Measurements from ENCODE around the gene ADK. TPM values are rescaled to one million over a fixed set of nuclear protein-coding genes. Genes with fewer than 3 reads are reported as not detected.

The ADK gene
- total RNA-seq, 2 donors from 2014 or later = 34.7 to 36.8 TPM

GRCh38 chr10:74755273-74755672 lies 604.3 kb downstream of the ADK start:
- no peak for ATAC-seq

More at GRCh38 chr10:74755273-74755672, 604.3 kb downstream of the ADK start:
- no peak for DNase-seq
- H3K27ac Mint-ChIP-seq = no peak overlapping the region
- H3K36me3 Mint-ChIP-seq (ENCODE audit: low read depth) = peaks cover 1% of the 10 kb centered on the region
- no peaks in the 10 kb centered on the region for H3K9me3 ChIP-seq (ENCODE audit: control insufficient read depth, low read length, poor library complexity, severe bottlenecking)
- no peaks in the 10 kb centered on the region for H3K27me3 Mint-ChIP-seq
- H3K4me1 Mint-ChIP-seq = peaks cover 7% of the 10 kb centered on the region
- H3K4me3 Mint-ChIP-seq = no peak overlapping the region

Other genes with a start within 250 kb of the ADK start
- under 1 TPM in 1 of 2 donors, not detected in 1; 0.42 TPM for gene PLAU, start 240.1 kb upstream of the ADK start, total RNA-seq
- gene VCL, start 153.1 kb upstream of the ADK start, total RNA-seq = 100 to 1,000 TPM in 1 of 2 donors, 10 to 100 TPM in 1; 79.1 to 245 TPM
- 10 to 100 TPM; 21.1 to 27.8 TPM for gene AP3M1, start 393 bp upstream of the ADK start, total RNA-seq

Data from T-helper 17 cell (primary cell).